HG03469 (cell line): ENCODE data around the gene TMPRSS6.

ENCODE experiments used
- ATAC-seq: cut with Tn5 transposase; IDR thresholded peaks from one replicate; pipeline ENCODE4 v1.9.1; 2021; ENCODE audit warnings: mild to moderate bottlenecking, moderate library complexity, moderate number of reproducible peaks; ENCODE audit not compliant: unreplicated experiment

TMPRSS6 gene

GRCh38 chr22:37109242-37109917 lies at the start of gene TMPRSS6:
TMPRSS6 (minus strand) TSS chr22:37109713; CDS start chr22:37103417, 6,296 bp downstream.
- ATAC-seq: no peak

GRCh38 chr22:37158963-37159290 lies 49.4 kb upstream of the TMPRSS6 start:
- ATAC-seq: no peak

GRCh38 chr22:37157516-37158285 lies 48.2 kb upstream of the TMPRSS6 start:
- no peak for ATAC-seq

- no peak for ATAC-seq
Measured at GRCh38 chr22:37156686-37157435, 47.3 kb upstream of the TMPRSS6 start.

GRCh38 chr22:37155971-37156370 lies 46.5 kb upstream of the TMPRSS6 start:
- ATAC-seq: no peak

GRCh38 chr22:37154925-37155712 lies 45.6 kb upstream of the TMPRSS6 start:
- ATAC-seq: no peak

GRCh38 chr22:37153901-37154300 lies 44.4 kb upstream of the TMPRSS6 start:
- ATAC-seq: no peak

- ATAC-seq: no peak
Measured at GRCh38 chr22:37151401-37151800, 41.9 kb upstream of the TMPRSS6 start.

GRCh38 chr22:37150701-37151100 lies 41.2 kb upstream of the TMPRSS6 start:
- ATAC-seq: no peak

- ATAC-seq: no peak
Measured at GRCh38 chr22:37148742-37149665, 39.5 kb upstream of the TMPRSS6 start.

- no peak for ATAC-seq
Measured at GRCh38 chr22:37148031-37148651, 38.6 kb upstream of the TMPRSS6 start.

GRCh38 chr22:37147186-37147990 lies 37.9 kb upstream of the TMPRSS6 start:
- no peak for ATAC-seq

- no peak for ATAC-seq
Measured at GRCh38 chr22:37146507-37147180, 37.1 kb upstream of the TMPRSS6 start.

GRCh38 chr22:37146051-37146385 lies 36.5 kb upstream of the TMPRSS6 start:
- no peak for ATAC-seq

GRCh38 chr22:37145180-37146050 lies 35.9 kb upstream of the TMPRSS6 start:
- no peak for ATAC-seq

- no peak for ATAC-seq
Measured at GRCh38 chr22:37144180-37144554, 34.7 kb upstream of the TMPRSS6 start.

- ATAC-seq: no peak
Measured at GRCh38 chr22:37141971-37142370, 32.5 kb upstream of the TMPRSS6 start.
